ENCODE measurements around the gene BCL2. TPM values are rescaled to one million over a fixed set of nuclear protein-coding genes. Genes with fewer than 3 reads are reported as not detected.
A peak's percentile ranks its signal among the peaks of the same experiment; 100 is the strongest.

The BCL2 gene
- total and polyA plus RNA-seq, 2 donors from 2014 or later: 6.0 to 39.2 TPM

DNA sequence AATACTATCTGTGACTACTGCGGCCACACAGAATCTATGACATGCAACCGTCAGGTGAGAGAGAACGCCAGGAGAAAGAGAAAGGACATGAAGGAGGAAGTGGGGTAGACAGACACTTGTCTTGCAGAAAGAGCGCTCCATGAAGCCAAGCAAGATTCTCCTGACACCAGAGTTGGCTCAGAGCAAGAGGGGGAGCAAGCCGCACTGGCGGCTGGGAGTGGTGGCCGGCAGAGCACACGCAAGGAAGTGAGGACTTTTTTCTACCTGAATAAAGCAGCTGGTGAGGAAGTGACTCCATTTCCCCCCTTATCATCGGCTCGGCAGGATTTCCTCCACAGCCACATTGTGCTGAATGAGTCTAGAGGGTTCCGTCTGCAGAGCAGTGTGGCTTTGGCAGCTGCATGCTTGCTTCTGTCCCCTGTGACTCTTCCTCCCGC is 181.6 kb downstream of the BCL2 start:
- Histone ChIP-seq H3K9me3 (ENCODE audit: control insufficient read depth in 2 of 3, insufficient read depth in 1 of 3, low read length in 3 of 3) (no peaks in the 10 kb centered on the region), H3K4me1 (ENCODE audit: control insufficient read depth in 2 of 3, insufficient read depth in 2 of 3, low read depth in 1 of 3, low read length in 3 of 3) (peaks cover 0 to 7% (median 0%) of the 10 kb centered on the region in 3 donors), H3K4me3 (ENCODE audit: low read length in 3 of 3) (peak overlapping the region in 1 of 3 donors; percentile 18), H3K36me3 (ENCODE audit: control insufficient read depth in 2 of 3, insufficient read depth in 3 of 3, low read length in 3 of 3) (no peaks in the 10 kb centered on the region), H3K9ac (ENCODE audit: low read length in 3 of 3) (no peak overlapping the region), H3K27ac (ENCODE audit: low read depth in 2 of 2, low read length in 2 of 2) (no peak overlapping the region), H3K27me3 (ENCODE audit: control insufficient read depth, insufficient read depth, low read length) (no peaks in the 10 kb centered on the region)
- DNase-seq: peak in 1 of 5 donors; percentile 53
- TF ChIP-seq, protein P1, sequence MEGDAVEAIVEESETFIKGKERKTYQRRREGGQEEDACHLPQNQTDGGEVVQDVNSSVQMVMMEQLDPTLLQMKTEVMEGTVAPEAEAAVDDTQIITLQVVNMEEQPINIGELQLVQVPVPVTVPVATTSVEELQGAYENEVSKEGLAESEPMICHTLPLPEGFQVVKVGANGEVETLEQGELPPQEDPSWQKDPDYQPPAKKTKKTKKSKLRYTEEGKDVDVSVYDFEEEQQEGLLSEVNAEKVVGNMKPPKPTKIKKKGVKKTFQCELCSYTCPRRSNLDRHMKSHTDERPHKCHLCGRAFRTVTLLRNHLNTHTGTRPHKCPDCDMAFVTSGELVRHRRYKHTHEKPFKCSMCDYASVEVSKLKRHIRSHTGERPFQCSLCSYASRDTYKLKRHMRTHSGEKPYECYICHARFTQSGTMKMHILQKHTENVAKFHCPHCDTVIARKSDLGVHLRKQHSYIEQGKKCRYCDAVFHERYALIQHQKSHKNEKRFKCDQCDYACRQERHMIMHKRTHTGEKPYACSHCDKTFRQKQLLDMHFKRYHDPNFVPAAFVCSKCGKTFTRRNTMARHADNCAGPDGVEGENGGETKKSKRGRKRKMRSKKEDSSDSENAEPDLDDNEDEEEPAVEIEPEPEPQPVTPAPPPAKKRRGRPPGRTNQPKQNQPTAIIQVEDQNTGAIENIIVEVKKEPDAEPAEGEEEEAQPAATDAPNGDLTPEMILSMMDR (IDR thresholded peaks at IDR 0.05; ENCODE audit: borderline replicate concordance, extremely low read depth, insufficient read depth): no peak
- intact Hi-C loops (cut with DNase I): no loop called here
- FAIRE-seq: no peak

DNA sequence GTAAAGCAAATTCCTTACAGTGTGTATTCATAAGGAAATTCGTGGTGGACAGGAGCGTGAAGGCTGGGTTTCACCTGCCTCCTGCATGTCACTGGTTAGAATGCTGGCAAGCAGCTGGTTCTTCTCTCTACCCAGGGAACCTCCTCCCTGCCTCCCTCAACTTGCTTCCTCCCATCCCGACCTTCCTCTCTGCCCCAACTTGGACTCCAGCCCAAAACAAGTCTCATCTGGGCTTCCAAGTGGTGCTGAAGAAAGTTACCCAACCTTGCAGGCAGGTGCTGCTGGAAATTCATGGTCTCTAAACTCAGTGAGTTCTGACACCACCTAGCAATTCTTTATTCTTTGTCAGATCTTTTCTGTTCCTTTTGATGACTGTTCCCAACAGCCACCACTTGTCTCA is 184.5 kb downstream of the BCL2 start:
- Histone ChIP-seq H3K9ac (ENCODE audit: low read length in 3 of 3) (no peak overlapping the region), H3K36me3 (ENCODE audit: control insufficient read depth in 2 of 3, insufficient read depth in 3 of 3, low read length in 3 of 3) (no peaks in the 10 kb centered on the region), H3K27ac (ENCODE audit: low read depth in 2 of 2, low read length in 2 of 2) (no peak overlapping the region), H3K4me1 (ENCODE audit: control insufficient read depth in 2 of 3, insufficient read depth in 2 of 3, low read depth in 1 of 3, low read length in 3 of 3) (peaks cover 0 to 16% (median 10%) of the 10 kb centered on the region in 3 donors), H3K4me3 (ENCODE audit: low read length in 3 of 3) (no peak overlapping the region), H3K27me3 (ENCODE audit: control insufficient read depth, insufficient read depth, low read length) (no peaks in the 10 kb centered on the region), H3K9me3 (ENCODE audit: control insufficient read depth in 2 of 3, insufficient read depth in 1 of 3, low read length in 3 of 3) (no peaks in the 10 kb centered on the region)
- FAIRE-seq: no peak
- DNase-seq: no peak
- intact Hi-C loops (cut with DNase I): no loop called here
- TF ChIP-seq, protein P1 (IDR thresholded peaks at IDR 0.05; ENCODE audit: borderline replicate concordance, extremely low read depth, insufficient read depth): no peak

GRCh38 chr18:63132819-63133200 is 186.8 kb downstream of the BCL2 start:
- Histone ChIP-seq H3K4me1 (ENCODE audit: control insufficient read depth in 2 of 3, insufficient read depth in 2 of 3, low read depth in 1 of 3, low read length in 3 of 3) (peaks cover 0 to 16% (median 7%) of the 10 kb centered on the region in 3 donors), H3K27ac (ENCODE audit: low read depth in 2 of 2, low read length in 2 of 2) (peak overlapping the region in 1 of 2 donors; percentile 49), H3K9me3 (ENCODE audit: control insufficient read depth in 2 of 3, insufficient read depth in 1 of 3, low read length in 3 of 3) (no peaks in the 10 kb centered on the region), H3K36me3 (ENCODE audit: control insufficient read depth in 2 of 3, insufficient read depth in 3 of 3, low read length in 3 of 3) (peaks cover 0 to under 1% (median 0%) of the 10 kb centered on the region in 3 donors), H3K9ac (ENCODE audit: low read length in 3 of 3) (no peak overlapping the region), H3K27me3 (ENCODE audit: control insufficient read depth, insufficient read depth, low read length) (no peaks in the 10 kb centered on the region), H3K4me3 (ENCODE audit: low read length in 3 of 3) (peak overlapping the region in 1 of 3 donors; percentile 1)
- DNase-seq (peak in 1 of 5 donors; percentile 81), FAIRE-seq (no peak)
- intact Hi-C loops (cut with DNase I): no loop called here
- TF ChIP-seq, protein P1 (IDR thresholded peaks at IDR 0.05; ENCODE audit: borderline replicate concordance, extremely low read depth, insufficient read depth): no peak
